ENCODE results near the gene PPP1R17. TPM values are rescaled to one million over a fixed set of nuclear protein-coding genes. Genes with fewer than 3 reads are reported as not detected.
A peak's percentile ranks its signal among the peaks of the same experiment; 100 is the strongest.

Gene PPP1R17
- polyA plus RNA-seq (2013, experiment 1 of 2) = 0.01 TPM
- polyA plus RNA-seq (2013, experiment 2 of 2) = not detected

DNA sequence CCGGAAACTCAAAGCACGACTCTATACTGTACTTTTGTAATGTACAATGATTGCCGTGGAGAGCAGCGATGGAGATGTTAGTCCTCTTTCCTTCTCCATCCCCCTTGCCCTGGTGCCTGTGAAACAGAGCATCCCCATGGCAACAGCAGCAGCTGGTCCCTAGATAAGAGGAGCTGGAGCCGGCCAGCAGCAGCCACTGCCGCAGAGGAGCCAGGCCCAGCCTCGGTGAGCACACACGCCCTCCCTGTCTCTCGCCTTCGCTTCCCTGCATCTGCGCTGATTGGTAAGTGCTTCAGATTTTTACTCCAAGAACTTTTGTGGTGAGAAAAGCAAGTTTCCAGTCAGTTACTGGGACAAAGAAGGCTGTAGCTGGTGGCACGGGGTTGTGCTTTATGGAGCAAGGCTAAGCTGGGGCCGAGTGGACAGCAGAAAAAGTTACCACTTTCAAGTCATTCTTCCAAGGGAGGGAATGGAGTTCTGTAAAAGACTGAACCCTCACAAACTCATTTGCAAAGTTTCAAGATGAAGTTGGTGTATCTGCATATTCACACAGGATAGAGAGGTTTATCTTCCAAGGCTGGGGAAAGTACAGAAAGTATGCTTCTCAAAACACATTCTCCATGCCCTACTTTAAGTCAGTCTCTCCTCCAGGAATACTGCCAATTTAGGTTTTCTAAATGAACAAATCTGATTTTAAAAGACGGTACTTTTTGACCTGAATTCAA is at the start of gene PPP1R17:
Gene PPP1R17, plus strand, starts transcription at position 192 of the 725 bp plus-strand sequence. CDS start 5,227 bp downstream, outside the sequence.
- H2BK120ac ChIP-seq (ENCODE audit: low read depth, low read length) = no peak within 1 kb of the TSS
- no peak within 1 kb of the TSS for H3K4ac ChIP-seq (ENCODE audit: low read length)
- no peaks in the 10 kb centered on the region for H3K9me3 ChIP-seq (replicated peaks in 1 of 2; ENCODE audit: control insufficient read depth in 2 of 2, insufficient read depth in 1 of 2, low read depth in 1 of 2, low read length in 2 of 2)
- no peak within 1 kb of the TSS for H2AK5ac ChIP-seq (ENCODE audit: low read depth, low read length)
- peak; percentile 6 for DNase-seq (ENCODE audit: low spot score)
- no peak within 1 kb of the TSS for H4K91ac ChIP-seq (ENCODE audit: low read depth, low read length, poor library complexity)
- no peaks in the 10 kb centered on the region for H3K36me3 ChIP-seq (replicated peaks in 1 of 2; ENCODE audit: control insufficient read depth in 2 of 2, insufficient read depth in 2 of 2, low read length in 2 of 2)
- H3K79me1 ChIP-seq (ENCODE audit: low read depth, low read length) = no peaks in the 10 kb centered on the region
- no peak within 1 kb of the TSS for H3K27ac ChIP-seq (replicated peaks; ENCODE audit: low read length)
- no peak within 1 kb of the TSS for H2BK15ac ChIP-seq (ENCODE audit: low read length)
- WGBS, 2 donors (ENCODE audit: extremely low coverage in 2 of 2, insufficient read length in 2 of 2, insufficient replicate concordance in 1 of 2) = no CpG with 5 or more reads among the region's 14 CpGs
- H3K23ac ChIP-seq (ENCODE audit: low read depth, low read length, poor library complexity) = no peak within 1 kb of the TSS
- no peak within 1 kb of the TSS for H2BK12ac ChIP-seq (ENCODE audit: low read length)
- H3K4me2 ChIP-seq (ENCODE audit: insufficient read depth, low read length, poor library complexity, severe bottlenecking) = no peak within 1 kb of the TSS
- H3K4me1 ChIP-seq (ENCODE audit: control insufficient read depth in 2 of 2, insufficient read depth in 1 of 2, low read depth in 1 of 2, low read length in 2 of 2) = peaks cover 0 to 10% of the 10 kb centered on the region in 2 donors
- no peak within 1 kb of the TSS for H3K4me3 ChIP-seq (ENCODE audit: low read length in 2 of 2)
- H2BK5ac ChIP-seq (ENCODE audit: low read length) = no peak within 1 kb of the TSS
- H3K27me3 ChIP-seq (ENCODE audit: control insufficient read depth in 3 of 3, insufficient read depth in 3 of 3, low read depth in 1 of 3, low read length in 3 of 3) = no peaks in the 10 kb centered on the region
- H3K9ac ChIP-seq (ENCODE audit: low read depth, low read length, poor library complexity) = no peak within 1 kb of the TSS
- H3K14ac ChIP-seq (ENCODE audit: low read length) = no peak within 1 kb of the TSS
- no peak within 1 kb of the TSS for H2AFZ ChIP-seq (ENCODE audit: low read length)
- H4K8ac ChIP-seq (ENCODE audit: low read depth, low read length) = no peak within 1 kb of the TSS
- H3K18ac ChIP-seq (ENCODE audit: low read length) = no peak within 1 kb of the TSS

DNA sequence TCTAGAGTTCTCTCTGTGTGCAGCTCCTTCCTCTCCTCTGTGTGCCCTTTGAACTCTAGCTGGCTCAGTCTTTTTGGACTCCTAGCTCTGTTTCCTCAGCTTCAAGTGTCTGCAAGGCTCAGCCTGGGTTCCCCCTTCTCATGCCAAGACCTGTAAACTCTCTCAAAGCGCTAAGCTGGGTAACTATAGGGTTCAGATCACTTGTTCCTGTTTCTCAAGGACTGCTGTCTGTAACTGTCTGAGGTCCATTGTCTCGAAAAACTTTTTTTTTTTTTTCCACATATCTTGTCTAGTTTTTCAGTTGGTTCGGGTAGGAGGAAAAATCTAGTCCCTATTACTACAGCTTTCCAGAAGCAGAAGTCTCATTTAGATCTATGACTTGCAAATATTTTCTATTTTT is 46.6 kb upstream of the PPP1R17 start:
- no peaks in the 10 kb centered on the region for H3K27me3 ChIP-seq (ENCODE audit: control insufficient read depth in 3 of 3, insufficient read depth in 3 of 3, low read depth in 1 of 3, low read length in 3 of 3)
- no peak overlapping the region for H2AFZ ChIP-seq (ENCODE audit: low read length)
- no peaks in the 10 kb centered on the region for H3K4me1 ChIP-seq (ENCODE audit: control insufficient read depth in 2 of 2, insufficient read depth in 1 of 2, low read depth in 1 of 2, low read length in 2 of 2)
- H3K4ac ChIP-seq (ENCODE audit: low read length) = no peak overlapping the region
- H3K36me3 ChIP-seq (replicated peaks in 1 of 2; ENCODE audit: control insufficient read depth in 2 of 2, insufficient read depth in 2 of 2, low read length in 2 of 2) = no peaks in the 10 kb centered on the region
- H3K79me1 ChIP-seq (ENCODE audit: low read depth, low read length) = no peaks in the 10 kb centered on the region
- no peak overlapping the region for H2AK5ac ChIP-seq (ENCODE audit: low read depth, low read length)
- H3K4me3 ChIP-seq (ENCODE audit: low read length in 2 of 2) = no peak overlapping the region
- no peak overlapping the region for H3K18ac ChIP-seq (ENCODE audit: low read length)
- no peak overlapping the region for H4K8ac ChIP-seq (ENCODE audit: low read depth, low read length)
- H3K4me2 ChIP-seq (ENCODE audit: insufficient read depth, low read length, poor library complexity, severe bottlenecking) = no peak overlapping the region
- H3K14ac ChIP-seq (ENCODE audit: low read length) = no peak overlapping the region
- no peak overlapping the region for H2BK12ac ChIP-seq (ENCODE audit: low read length)
- no CpG with 5 or more reads among the region's 3 CpGs for WGBS, 2 donors (ENCODE audit: extremely low coverage in 2 of 2, insufficient read length in 2 of 2, insufficient replicate concordance in 1 of 2)
- no peak overlapping the region for H2BK5ac ChIP-seq (ENCODE audit: low read length)
- no peak for DNase-seq (ENCODE audit: low spot score)
- H3K23ac ChIP-seq (ENCODE audit: low read depth, low read length, poor library complexity) = no peak overlapping the region
- H4K91ac ChIP-seq (ENCODE audit: low read depth, low read length, poor library complexity) = no peak overlapping the region
- H2BK120ac ChIP-seq (ENCODE audit: low read depth, low read length) = no peak overlapping the region
- no peaks in the 10 kb centered on the region for H3K9me3 ChIP-seq (replicated peaks in 1 of 2; ENCODE audit: control insufficient read depth in 2 of 2, insufficient read depth in 1 of 2, low read depth in 1 of 2, low read length in 2 of 2)
- H2BK15ac ChIP-seq (ENCODE audit: low read length) = no peak overlapping the region
- H3K27ac ChIP-seq (replicated peaks; ENCODE audit: low read length) = no peak overlapping the region
- H3K9ac ChIP-seq (ENCODE audit: low read depth, low read length, poor library complexity) = no peak overlapping the region

DNA sequence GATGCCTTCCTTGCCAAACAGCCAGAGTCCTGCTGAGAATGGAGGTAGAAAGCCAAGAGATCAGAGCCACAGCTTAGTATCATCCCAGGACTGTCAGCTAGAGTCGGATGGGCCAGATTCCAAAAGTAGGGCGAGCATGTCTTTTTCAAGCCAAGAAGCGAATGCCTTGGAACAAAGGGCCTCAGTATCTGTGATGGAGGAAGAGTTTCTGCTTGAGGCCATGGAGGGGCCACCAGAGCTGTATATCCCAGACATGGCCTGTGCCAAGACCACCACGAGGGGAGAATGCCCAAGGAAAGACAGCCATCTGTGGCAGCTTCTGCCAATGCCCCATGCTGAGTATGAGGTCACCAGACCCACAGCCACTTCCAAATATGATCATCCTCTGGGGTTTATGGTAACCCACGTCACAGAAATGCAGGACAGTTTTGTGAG is 44.3 kb upstream of the PPP1R17 start:
- no peak overlapping the region for H2BK120ac ChIP-seq (ENCODE audit: low read depth, low read length)
- no peaks in the 10 kb centered on the region for H3K4me1 ChIP-seq (ENCODE audit: control insufficient read depth in 2 of 2, insufficient read depth in 1 of 2, low read depth in 1 of 2, low read length in 2 of 2)
- no peaks in the 10 kb centered on the region for H3K36me3 ChIP-seq (replicated peaks in 1 of 2; ENCODE audit: control insufficient read depth in 2 of 2, insufficient read depth in 2 of 2, low read length in 2 of 2)
- H3K27me3 ChIP-seq (ENCODE audit: control insufficient read depth in 3 of 3, insufficient read depth in 3 of 3, low read depth in 1 of 3, low read length in 3 of 3) = no peaks in the 10 kb centered on the region
- H3K9ac ChIP-seq (ENCODE audit: low read depth, low read length, poor library complexity) = no peak overlapping the region
- no peak overlapping the region for H3K23ac ChIP-seq (ENCODE audit: low read depth, low read length, poor library complexity)
- no peak overlapping the region for H3K4ac ChIP-seq (ENCODE audit: low read length)
- no peak overlapping the region for H3K18ac ChIP-seq (ENCODE audit: low read length)
- H3K27ac ChIP-seq (replicated peaks; ENCODE audit: low read length) = no peak overlapping the region
- H2AK5ac ChIP-seq (ENCODE audit: low read depth, low read length) = no peak overlapping the region
- no peak overlapping the region for H4K8ac ChIP-seq (ENCODE audit: low read depth, low read length)
- no peak overlapping the region for H3K4me3 ChIP-seq (ENCODE audit: low read length in 2 of 2)
- no CpG with 5 or more reads among the region's 5 CpGs for WGBS, 2 donors (ENCODE audit: extremely low coverage in 2 of 2, insufficient read length in 2 of 2, insufficient replicate concordance in 1 of 2)
- H3K4me2 ChIP-seq (ENCODE audit: insufficient read depth, low read length, poor library complexity, severe bottlenecking) = no peak overlapping the region
- no peak overlapping the region for H2BK5ac ChIP-seq (ENCODE audit: low read length)
- no peak overlapping the region for H2AFZ ChIP-seq (ENCODE audit: low read length)
- H4K91ac ChIP-seq (ENCODE audit: low read depth, low read length, poor library complexity) = no peak overlapping the region
- DNase-seq (ENCODE audit: low spot score) = no peak
- H3K14ac ChIP-seq (ENCODE audit: low read length) = no peak overlapping the region
- H3K9me3 ChIP-seq (replicated peaks in 1 of 2; ENCODE audit: control insufficient read depth in 2 of 2, insufficient read depth in 1 of 2, low read depth in 1 of 2, low read length in 2 of 2) = no peaks in the 10 kb centered on the region
- H3K79me1 ChIP-seq (ENCODE audit: low read depth, low read length) = no peaks in the 10 kb centered on the region
- H2BK15ac ChIP-seq (ENCODE audit: low read length) = no peak overlapping the region
- no peak overlapping the region for H2BK12ac ChIP-seq (ENCODE audit: low read length)

DNA sequence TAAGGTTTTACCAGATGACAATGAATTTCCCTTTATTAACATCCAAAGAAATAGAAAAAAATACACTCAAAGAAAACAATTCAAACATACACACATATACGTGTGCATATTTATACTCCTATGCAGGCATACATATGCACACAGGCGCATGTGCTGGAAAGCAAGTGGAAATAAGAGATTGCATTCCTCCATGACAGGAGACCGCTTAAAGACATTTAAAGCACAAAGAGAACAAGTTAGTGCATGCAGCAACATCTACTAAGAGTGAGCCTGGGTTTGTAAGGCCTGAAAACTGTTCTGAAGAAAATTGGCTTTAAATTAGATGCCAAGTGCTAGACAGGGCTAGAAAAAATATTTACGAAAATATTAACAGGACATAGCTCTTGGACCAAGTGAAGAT is 40.1 kb upstream of the PPP1R17 start:
- no peak overlapping the region for H2AK5ac ChIP-seq (ENCODE audit: low read depth, low read length)
- no peaks in the 10 kb centered on the region for H3K79me1 ChIP-seq (ENCODE audit: low read depth, low read length)
- H2BK120ac ChIP-seq (ENCODE audit: low read depth, low read length) = no peak overlapping the region
- no peak overlapping the region for H2AFZ ChIP-seq (ENCODE audit: low read length)
- no peak overlapping the region for H3K4me3 ChIP-seq (ENCODE audit: low read length in 2 of 2)
- H3K18ac ChIP-seq (ENCODE audit: low read length) = no peak overlapping the region
- H4K8ac ChIP-seq (ENCODE audit: low read depth, low read length) = no peak overlapping the region
- no peak overlapping the region for H3K27ac ChIP-seq (replicated peaks; ENCODE audit: low read length)
- H4K91ac ChIP-seq (ENCODE audit: low read depth, low read length, poor library complexity) = no peak overlapping the region
- H2BK15ac ChIP-seq (ENCODE audit: low read length) = no peak overlapping the region
- no peaks in the 10 kb centered on the region for H3K36me3 ChIP-seq (replicated peaks in 1 of 2; ENCODE audit: control insufficient read depth in 2 of 2, insufficient read depth in 2 of 2, low read length in 2 of 2)
- no peak for DNase-seq (ENCODE audit: low spot score)
- H3K14ac ChIP-seq (ENCODE audit: low read length) = no peak overlapping the region
- H3K27me3 ChIP-seq (ENCODE audit: control insufficient read depth in 3 of 3, insufficient read depth in 3 of 3, low read depth in 1 of 3, low read length in 3 of 3) = no peaks in the 10 kb centered on the region
- no peak overlapping the region for H3K4ac ChIP-seq (ENCODE audit: low read length)
- H3K4me2 ChIP-seq (ENCODE audit: insufficient read depth, low read length, poor library complexity, severe bottlenecking) = no peak overlapping the region
- no peak overlapping the region for H3K9ac ChIP-seq (ENCODE audit: low read depth, low read length, poor library complexity)
- peaks cover 0 to 4% of the 10 kb centered on the region in 2 donors for H3K4me1 ChIP-seq (ENCODE audit: control insufficient read depth in 2 of 2, insufficient read depth in 1 of 2, low read depth in 1 of 2, low read length in 2 of 2)
- H3K23ac ChIP-seq (ENCODE audit: low read depth, low read length, poor library complexity) = no peak overlapping the region
- H2BK12ac ChIP-seq (ENCODE audit: low read length) = no peak overlapping the region
- WGBS, 2 donors (ENCODE audit: extremely low coverage in 2 of 2, insufficient read length in 2 of 2, insufficient replicate concordance in 1 of 2) = no CpG with 5 or more reads among the region's 4 CpGs
- no peaks in the 10 kb centered on the region for H3K9me3 ChIP-seq (replicated peaks in 1 of 2; ENCODE audit: control insufficient read depth in 2 of 2, insufficient read depth in 1 of 2, low read depth in 1 of 2, low read length in 2 of 2)
- no peak overlapping the region for H2BK5ac ChIP-seq (ENCODE audit: low read length)

All from neuronal stem cell (in vitro differentiated cells).